NCI-H2081 treated with DMSO at 0.1 percent for 48 hours (cell line): Measurements from ENCODE around the gene ZNF619.
A peak's percentile ranks its signal among the peaks of the same experiment; 100 is the strongest.

ENCODE experiments used
- DNase-seq: peaks from one replicate; lab custom pipeline; 2025; lab: John Stamatoyannopoulos, UW

The ZNF619 gene

GRCh38 chr3:40465456-40465855 lies 11.5 kb upstream of the ZNF619 start:
- no peak for DNase-seq

- no peak for DNase-seq
These were observed 8.9 kb upstream of the ZNF619 start for GRCh38 chr3:40468018-40468417.

- DNase-seq: no peak
These were observed 6.2 kb upstream of the ZNF619 start for GRCh38 chr3:40470701-40471100.

GRCh38 chr3:40477666-40478065 lies 744 bp downstream of the ZNF619 start:
- no peak for DNase-seq

GRCh38 chr3:40487172-40487571 lies 10.2 kb downstream of the ZNF619 start:
- no peak for DNase-seq

GRCh38 chr3:40490916-40491315 lies 14.0 kb downstream of the ZNF619 start:
- DNase-seq: no peak

GRCh38 chr3:40494698-40495097 lies 17.8 kb downstream of the ZNF619 start:
- DNase-seq: no peak

- no peak for DNase-seq
These were observed 20.4 kb downstream of the ZNF619 start for GRCh38 chr3:40497288-40497687.

- DNase-seq: no peak
These were observed 23.0 kb downstream of the ZNF619 start for GRCh38 chr3:40499952-40500351.

GRCh38 chr3:40502034-40502433 lies 25.1 kb downstream of the ZNF619 start:
- DNase-seq: no peak

- DNase-seq: no peak
These were observed 27.9 kb downstream of the ZNF619 start for GRCh38 chr3:40504636-40505430.

- peak; percentile 12 for DNase-seq
These were observed 28.9 kb downstream of the ZNF619 start, which contains the start of gene ZNF620 for GRCh38 chr3:40505599-40506462. Gene ZNF620 (plus strand): TSS chr3:40506039. CDS start chr3:40506353, 314 bp downstream.

GRCh38 chr3:40511031-40511718 lies 34.3 kb downstream of the ZNF619 start:
- no peak for DNase-seq

GRCh38 chr3:40516201-40516600 lies 39.3 kb downstream of the ZNF619 start:
- no peak for DNase-seq

GRCh38 chr3:40518067-40518466 lies 41.1 kb downstream of the ZNF619 start:
- no peak for DNase-seq

GRCh38 chr3:40518848-40519247 lies 41.9 kb downstream of the ZNF619 start:
- no peak for DNase-seq

- no peak for DNase-seq
These were observed 44.3 kb downstream of the ZNF619 start for GRCh38 chr3:40521254-40521653.

- no peak for DNase-seq
These were observed 46.9 kb downstream of the ZNF619 start for GRCh38 chr3:40523781-40524180.

- no peak for DNase-seq
These were observed 47.3 kb downstream of the ZNF619 start for GRCh38 chr3:40524222-40524567.

GRCh38 chr3:40524568-40525285 lies 47.8 kb downstream of the ZNF619 start, which contains the start of gene ZNF621:
Gene ZNF621 (plus strand): TSS chr3:40524960. CDS start chr3:40525841, 881 bp downstream.
- DNase-seq: no peak

- DNase-seq: no peak
These were observed 51.5 kb downstream of the ZNF619 start for GRCh38 chr3:40528426-40528825.

GRCh38 chr3:40532252-40532651 lies 55.3 kb downstream of the ZNF619 start:
- DNase-seq: no peak
